Mucosa of descending colon (tissue), 3 donors: Measurements from ENCODE around the gene LRRC25. TPM values are rescaled to one million over a fixed set of nuclear protein-coding genes. Genes with fewer than 3 reads are reported as not detected.
A peak's percentile ranks its signal among the peaks of the same experiment; 100 is the strongest.
"Not testable (repeated sequence)": the region's sequence is repeated elsewhere in the genome, so short reads cannot be mapped to it uniquely, and the experiment has no call there.

Experiments used
- ATAC-seq: fragments of 200-7000 bp; cut with Tn5 transposase; one replicate; pipeline ENCODE4 v1.9.1; 2020; ENCODE audit warnings: mild to moderate bottlenecking, moderate library complexity
- DNase-seq, 3 donors: peaks; one replicate each; pipeline ENCODE4 v3.0.0-alpha.2; 2020
- H3K36me3 ChIP-seq: fragments of 200-600 bp; one replicate; pipeline ENCODE4 v1.8.0; 2021; ENCODE audit warnings: low read depth, mild to moderate bottlenecking
- H3K4me1 ChIP-seq: fragments of 200-600 bp; one replicate; pipeline ENCODE4 v1.8.0; 2021; ENCODE audit warnings: low read depth, mild to moderate bottlenecking
- H3K4me3 ChIP-seq: fragments of 200-600 bp; one replicate; pipeline ENCODE4 v1.8.0; 2021; ENCODE audit warnings: mild to moderate bottlenecking
- H3K9me3 ChIP-seq: fragments of 200-600 bp; one replicate; pipeline ENCODE4 v1.8.0; 2021; ENCODE audit warnings: mild to moderate bottlenecking
- CTCF ChIP-seq: fragments of 200-600 bp; IDR thresholded peaks from one replicate; pipeline ENCODE4 v1.8.0; 2022; ENCODE audit warnings: antibody characterized with exemption, mild to moderate bottlenecking
- intact Hi-C, 2 donors: fragments of 100-400 bp; cut with DNase I in 1 of 2; cut with micrococcal nuclease in 1 of 2; formaldehyde crosslinking; loops; one replicate each; pipeline versions ENCODE4 v1.11.0 to v1.11.1; 2022; cut with DNase I, micrococcal nuclease
- total RNA-seq, 3 donors: library from RNA; stranded (reverse); fragmentation: NEBNext Ultra II Directional in 2 of 3; extraction: Animal tissue kit (Norgen Biotek cat#: 25700) in 2 of 3; gene quantifications; one replicate each; pipeline versions ENCODE4 v1.2.1 to v1.2.4, GENCODE V29; 2021 to 2023
- donor health status: DM: no; HTN: no; CAD: no; lungs with moderate emphysema.
- donor health status: DM: no; HTN: no; CAD: no.
- donor health status: DM: no; HTN: yes; CAD: no.

LRRC25 gene
- total RNA-seq, 3 donors from 2014 or later: 2.1 to 8.8 (median 5.8) TPM

GRCh38 chr19:18385675-18386542 lies 11.5 kb downstream of the LRRC25 start, which contains the start of gene GDF15:
Gene GDF15 (plus strand): TSS chr19:18386158. CDS start chr19:18386190, 32 bp downstream.
- Histone ChIP-seq H3K36me3 (no peaks in the 10 kb centered on the region), H3K4me3 (peak within 1 kb of the TSS; percentile 30), H3K9me3 (no peaks in the 10 kb centered on the region), H3K4me1 (peaks cover 13% of the 10 kb centered on the region)
- DNase-seq (peak; percentile 94 to 97 (median 95)), ATAC-seq (peak; percentile 81)
- peak; percentile 78 for TF ChIP-seq CTCF
- intact Hi-C loops: no loop called here

GRCh38 chr19:18385359-18385674 lies 12.1 kb downstream of the LRRC25 start:
- H3K4me1 ChIP-seq: peaks cover 19% of the 10 kb centered on the region
- no peak for TF ChIP-seq CTCF
- peaks cover 3% of the 10 kb centered on the region for H3K36me3 ChIP-seq
- ATAC-seq: no peak
- intact Hi-C loops: no loop called here
- H3K4me3 ChIP-seq: no peak overlapping the region
- H3K9me3 ChIP-seq: no peaks in the 10 kb centered on the region
- DNase-seq: no peak

- intact Hi-C loops: no loop called here
- DNase-seq: no peak
- Histone ChIP-seq H3K4me3 (no peak overlapping the region), H3K9me3 (no peaks in the 10 kb centered on the region), H3K36me3 (peaks cover 3% of the 10 kb centered on the region), H3K4me1 (peaks cover 24% of the 10 kb centered on the region)
- no peak for TF ChIP-seq CTCF
- ATAC-seq: no peak
These were observed 12.6 kb downstream of the LRRC25 start for GRCh38 chr19:18384775-18385174.

GRCh38 chr19:18383622-18384021 lies 13.8 kb downstream of the LRRC25 start:
- H3K4me1 ChIP-seq: peaks cover 22% of the 10 kb centered on the region
- intact Hi-C loops: not testable (repeated sequence)

GRCh38 chr19:18380843-18381242 lies 16.6 kb downstream of the LRRC25 start:
- no peak for ATAC-seq
- no peak for TF ChIP-seq CTCF
- Histone ChIP-seq H3K9me3 (no peaks in the 10 kb centered on the region), H3K4me3 (no peak overlapping the region), H3K36me3 (peaks cover 3% of the 10 kb centered on the region), H3K4me1 (peaks cover 19% of the 10 kb centered on the region)
- no peak for DNase-seq
- intact Hi-C loops: no loop called here

More at GRCh38 chr19:18383622-18384021, 13.8 kb downstream of the LRRC25 start:
- DNase-seq, ATAC-seq, H3K9me3 ChIP-seq, H3K4me3 ChIP-seq, H3K36me3 ChIP-seq: not testable (repeated sequence)
